ENCODE data around the gene PROM1.

The PROM1 gene

DNA sequence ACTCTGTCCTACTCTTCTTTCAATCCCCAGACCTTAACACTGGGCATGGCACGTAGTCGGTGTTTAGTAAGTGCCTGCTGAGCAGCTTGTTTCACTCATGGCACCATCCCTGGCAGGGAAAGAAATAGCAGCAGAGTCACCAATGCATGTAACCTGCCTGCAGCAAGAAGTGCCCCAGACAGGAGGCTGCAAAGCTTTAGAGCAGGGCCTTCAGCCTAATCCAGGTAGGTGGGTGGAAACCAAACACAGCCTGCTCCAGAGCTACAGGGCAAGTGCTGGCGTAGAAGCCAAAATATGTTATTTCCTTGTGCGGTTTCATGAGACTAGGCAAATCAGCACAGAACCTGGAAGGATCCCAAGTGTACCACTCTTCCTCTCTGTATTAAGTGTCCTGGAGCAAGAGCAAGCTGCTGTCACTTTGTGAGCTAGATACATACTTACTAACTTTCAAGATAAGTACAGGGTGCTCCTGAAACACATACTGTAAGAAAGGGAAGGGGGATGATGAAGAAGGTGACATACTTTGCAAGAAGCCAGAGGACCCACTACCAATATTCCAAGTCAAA, 5.5 kb downstream of the PROM1 start:
- H3K4me2 ChIP-seq (ENCODE audit: low read depth, low read length, poor library complexity, severe bottlenecking) = no peak overlapping the region
- TF ChIP-seq EZH2phosphoT487 (conservative IDR thresholded peaks at IDR 0.05; ENCODE audit: low read length) = no peak
- TF ChIP-seq, protein P1, sequence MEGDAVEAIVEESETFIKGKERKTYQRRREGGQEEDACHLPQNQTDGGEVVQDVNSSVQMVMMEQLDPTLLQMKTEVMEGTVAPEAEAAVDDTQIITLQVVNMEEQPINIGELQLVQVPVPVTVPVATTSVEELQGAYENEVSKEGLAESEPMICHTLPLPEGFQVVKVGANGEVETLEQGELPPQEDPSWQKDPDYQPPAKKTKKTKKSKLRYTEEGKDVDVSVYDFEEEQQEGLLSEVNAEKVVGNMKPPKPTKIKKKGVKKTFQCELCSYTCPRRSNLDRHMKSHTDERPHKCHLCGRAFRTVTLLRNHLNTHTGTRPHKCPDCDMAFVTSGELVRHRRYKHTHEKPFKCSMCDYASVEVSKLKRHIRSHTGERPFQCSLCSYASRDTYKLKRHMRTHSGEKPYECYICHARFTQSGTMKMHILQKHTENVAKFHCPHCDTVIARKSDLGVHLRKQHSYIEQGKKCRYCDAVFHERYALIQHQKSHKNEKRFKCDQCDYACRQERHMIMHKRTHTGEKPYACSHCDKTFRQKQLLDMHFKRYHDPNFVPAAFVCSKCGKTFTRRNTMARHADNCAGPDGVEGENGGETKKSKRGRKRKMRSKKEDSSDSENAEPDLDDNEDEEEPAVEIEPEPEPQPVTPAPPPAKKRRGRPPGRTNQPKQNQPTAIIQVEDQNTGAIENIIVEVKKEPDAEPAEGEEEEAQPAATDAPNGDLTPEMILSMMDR (IDR thresholded peaks at IDR 0.05; ENCODE audit: insufficient read depth, low read length, poor library complexity, severe bottlenecking) = no peak
- H3F3A ChIP-seq (ENCODE audit: insufficient read depth) = no peaks in the 10 kb centered on the region
- no peaks in the 10 kb centered on the region for H3K27me3 ChIP-seq (ENCODE audit: low read length)
- no peak overlapping the region for H3K4me3 ChIP-seq (ENCODE audit: insufficient read depth, low read length, poor library complexity, severe bottlenecking)
- H4K20me1 ChIP-seq (ENCODE audit: low read depth, low read length) = no peaks in the 10 kb centered on the region
- no peak overlapping the region for H3K9ac ChIP-seq (ENCODE audit: low read length)
- no peaks in the 10 kb centered on the region for H3K9me2 ChIP-seq (replicated peaks; ENCODE audit: insufficient read depth, low read length)
- no peak overlapping the region for H2AFZ ChIP-seq (ENCODE audit: low read depth, low read length, severe bottlenecking)
- H3K9me3 ChIP-seq (ENCODE audit: insufficient read depth, low read length) = no peaks in the 10 kb centered on the region
- H3K79me2 ChIP-seq (ENCODE audit: insufficient read depth, low read length) = no peaks in the 10 kb centered on the region
- no peak overlapping the region for H3K27ac ChIP-seq (ENCODE audit: low read depth, low read length)
- H3K36me3 ChIP-seq (ENCODE audit: low read length) = no peaks in the 10 kb centered on the region

DNA sequence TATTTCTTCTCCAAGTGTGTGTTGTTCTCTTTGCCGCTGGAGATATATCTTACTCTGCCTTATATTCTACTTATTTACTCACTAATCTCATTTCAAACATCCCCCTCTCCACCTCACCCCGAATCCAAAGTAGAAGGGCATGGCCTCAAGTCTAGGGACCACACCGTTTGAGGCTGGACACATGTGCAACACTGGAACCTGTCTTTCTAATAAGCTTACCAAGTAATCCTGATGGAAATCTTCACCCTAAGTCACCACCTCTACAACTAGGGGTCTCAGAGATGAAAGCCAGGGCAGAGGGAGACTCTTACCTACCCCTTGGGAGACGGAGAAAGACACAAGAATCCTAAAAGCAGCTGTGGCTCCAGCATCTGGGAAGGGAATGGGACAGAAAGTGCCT, 6.0 kb downstream of the PROM1 start:
- no peak overlapping the region for H3K9ac ChIP-seq (ENCODE audit: low read length)
- H3K36me3 ChIP-seq (ENCODE audit: low read length) = no peaks in the 10 kb centered on the region
- H3K9me3 ChIP-seq (ENCODE audit: insufficient read depth, low read length) = no peaks in the 10 kb centered on the region
- TF ChIP-seq, protein P1 (IDR thresholded peaks at IDR 0.05; ENCODE audit: insufficient read depth, low read length, poor library complexity, severe bottlenecking) = no peak
- no peak for TF ChIP-seq EZH2phosphoT487 (conservative IDR thresholded peaks at IDR 0.05; ENCODE audit: low read length)
- H3K9me2 ChIP-seq (replicated peaks; ENCODE audit: insufficient read depth, low read length) = no peaks in the 10 kb centered on the region
- no peak overlapping the region for H3K4me2 ChIP-seq (ENCODE audit: low read depth, low read length, poor library complexity, severe bottlenecking)
- no peak overlapping the region for H3K4me3 ChIP-seq (ENCODE audit: insufficient read depth, low read length, poor library complexity, severe bottlenecking)
- H4K20me1 ChIP-seq (ENCODE audit: low read depth, low read length) = no peaks in the 10 kb centered on the region
- no peaks in the 10 kb centered on the region for H3K79me2 ChIP-seq (ENCODE audit: insufficient read depth, low read length)
- H3K27ac ChIP-seq (ENCODE audit: low read depth, low read length) = no peak overlapping the region
- no peak overlapping the region for H2AFZ ChIP-seq (ENCODE audit: low read depth, low read length, severe bottlenecking)
- H3F3A ChIP-seq (ENCODE audit: insufficient read depth) = no peaks in the 10 kb centered on the region
- no peaks in the 10 kb centered on the region for H3K27me3 ChIP-seq (ENCODE audit: low read length)

DNA sequence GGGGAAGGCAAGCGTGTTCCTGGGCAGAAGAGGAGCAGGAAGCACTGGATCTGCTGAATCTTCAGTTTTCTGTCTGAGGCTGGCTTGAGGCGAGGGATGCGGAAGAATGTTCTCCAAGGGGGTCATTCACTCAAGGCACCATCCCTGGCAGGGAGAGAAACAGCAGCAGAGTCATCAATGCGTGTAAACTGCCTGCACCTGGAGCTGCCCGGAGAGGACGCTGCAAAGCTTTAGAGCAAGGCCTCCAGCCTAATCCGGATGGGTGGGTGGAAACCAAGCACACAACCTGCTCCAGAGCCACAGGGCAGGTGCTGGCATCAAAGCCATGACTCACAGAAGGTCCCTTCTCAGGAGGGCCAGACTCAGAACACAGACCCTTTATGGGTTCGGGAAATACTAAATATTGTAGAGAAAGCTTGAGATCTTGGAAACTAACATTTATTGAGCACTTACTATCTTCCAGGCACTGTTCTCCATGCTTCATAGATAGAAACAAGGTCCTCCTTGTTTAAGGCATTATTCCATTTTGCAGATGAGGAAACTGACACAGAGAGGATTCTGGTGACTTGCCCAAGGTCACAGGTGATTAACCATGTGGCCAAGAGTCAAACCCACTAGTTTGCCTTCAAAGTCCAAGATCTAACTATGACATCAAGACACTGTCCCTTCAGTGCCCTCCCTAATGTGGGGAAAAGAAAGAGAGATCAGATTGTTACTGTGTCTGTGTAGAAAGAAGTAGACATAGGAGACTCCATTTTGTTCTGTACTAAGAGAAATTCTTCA, 7.7 kb downstream of the PROM1 start:
- H3K27me3 ChIP-seq (ENCODE audit: low read length) = no peaks in the 10 kb centered on the region
- TF ChIP-seq, protein P1 (IDR thresholded peaks at IDR 0.05; ENCODE audit: insufficient read depth, low read length, poor library complexity, severe bottlenecking) = no peak
- TF ChIP-seq EZH2phosphoT487 (conservative IDR thresholded peaks at IDR 0.05; ENCODE audit: low read length) = no peak
- H3F3A ChIP-seq (ENCODE audit: insufficient read depth) = no peaks in the 10 kb centered on the region
- H2AFZ ChIP-seq (ENCODE audit: low read depth, low read length, severe bottlenecking) = no peak overlapping the region
- no peaks in the 10 kb centered on the region for H3K9me2 ChIP-seq (replicated peaks; ENCODE audit: insufficient read depth, low read length)
- H3K9me3 ChIP-seq (ENCODE audit: insufficient read depth, low read length) = no peaks in the 10 kb centered on the region
- no peaks in the 10 kb centered on the region for H3K79me2 ChIP-seq (ENCODE audit: insufficient read depth, low read length)
- H3K36me3 ChIP-seq (ENCODE audit: low read length) = no peaks in the 10 kb centered on the region
- H4K20me1 ChIP-seq (ENCODE audit: low read depth, low read length) = no peaks in the 10 kb centered on the region
- no peak overlapping the region for H3K4me3 ChIP-seq (ENCODE audit: insufficient read depth, low read length, poor library complexity, severe bottlenecking)
- H3K9ac ChIP-seq (ENCODE audit: low read length) = no peak overlapping the region
- H3K27ac ChIP-seq (ENCODE audit: low read depth, low read length) = no peak overlapping the region
- no peak overlapping the region for H3K4me2 ChIP-seq (ENCODE audit: low read depth, low read length, poor library complexity, severe bottlenecking)
